ENCODE measurements around the gene CARTPT.

CARTPT gene

GRCh38 chr5:71700803-71701202 is 18.3 kb upstream of the CARTPT start:
- no peaks in the 10 kb centered on the region for H3K27me3 ChIP-seq (ENCODE audit: insufficient read depth, poor library complexity, severe bottlenecking)
- no peak overlapping the region for H3K4me3 ChIP-seq (replicated peaks; ENCODE audit: insufficient read depth, low read length)
- DNase-seq (ENCODE audit: low read depth in 1 of 2, low spot score in 1 of 2) = no peak
- TF ChIP-seq SPI1 (IDR thresholded peaks at IDR 0.05; ENCODE audit: borderline replicate concordance, low read depth) (no peak), POLR2AphosphoS5 (IDR thresholded peaks at IDR 0.05; ENCODE audit: low read depth) (no peak), GABPA (IDR thresholded peaks at IDR 0.05; ENCODE audit: low read depth) (no peak)
- TF ChIP-seq, protein P1, sequence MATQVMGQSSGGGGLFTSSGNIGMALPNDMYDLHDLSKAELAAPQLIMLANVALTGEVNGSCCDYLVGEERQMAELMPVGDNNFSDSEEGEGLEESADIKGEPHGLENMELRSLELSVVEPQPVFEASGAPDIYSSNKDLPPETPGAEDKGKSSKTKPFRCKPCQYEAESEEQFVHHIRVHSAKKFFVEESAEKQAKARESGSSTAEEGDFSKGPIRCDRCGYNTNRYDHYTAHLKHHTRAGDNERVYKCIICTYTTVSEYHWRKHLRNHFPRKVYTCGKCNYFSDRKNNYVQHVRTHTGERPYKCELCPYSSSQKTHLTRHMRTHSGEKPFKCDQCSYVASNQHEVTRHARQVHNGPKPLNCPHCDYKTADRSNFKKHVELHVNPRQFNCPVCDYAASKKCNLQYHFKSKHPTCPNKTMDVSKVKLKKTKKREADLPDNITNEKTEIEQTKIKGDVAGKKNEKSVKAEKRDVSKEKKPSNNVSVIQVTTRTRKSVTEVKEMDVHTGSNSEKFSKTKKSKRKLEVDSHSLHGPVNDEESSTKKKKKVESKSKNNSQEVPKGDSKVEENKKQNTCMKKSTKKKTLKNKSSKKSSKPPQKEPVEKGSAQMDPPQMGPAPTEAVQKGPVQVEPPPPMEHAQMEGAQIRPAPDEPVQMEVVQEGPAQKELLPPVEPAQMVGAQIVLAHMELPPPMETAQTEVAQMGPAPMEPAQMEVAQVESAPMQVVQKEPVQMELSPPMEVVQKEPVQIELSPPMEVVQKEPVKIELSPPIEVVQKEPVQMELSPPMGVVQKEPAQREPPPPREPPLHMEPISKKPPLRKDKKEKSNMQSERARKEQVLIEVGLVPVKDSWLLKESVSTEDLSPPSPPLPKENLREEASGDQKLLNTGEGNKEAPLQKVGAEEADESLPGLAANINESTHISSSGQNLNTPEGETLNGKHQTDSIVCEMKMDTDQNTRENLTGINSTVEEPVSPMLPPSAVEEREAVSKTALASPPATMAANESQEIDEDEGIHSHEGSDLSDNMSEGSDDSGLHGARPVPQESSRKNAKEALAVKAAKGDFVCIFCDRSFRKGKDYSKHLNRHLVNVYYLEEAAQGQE (IDR thresholded peaks at IDR 0.05; ENCODE audit: insufficient replicate concordance, low read depth) = no peak
- TF ChIP-seq, protein P2, sequence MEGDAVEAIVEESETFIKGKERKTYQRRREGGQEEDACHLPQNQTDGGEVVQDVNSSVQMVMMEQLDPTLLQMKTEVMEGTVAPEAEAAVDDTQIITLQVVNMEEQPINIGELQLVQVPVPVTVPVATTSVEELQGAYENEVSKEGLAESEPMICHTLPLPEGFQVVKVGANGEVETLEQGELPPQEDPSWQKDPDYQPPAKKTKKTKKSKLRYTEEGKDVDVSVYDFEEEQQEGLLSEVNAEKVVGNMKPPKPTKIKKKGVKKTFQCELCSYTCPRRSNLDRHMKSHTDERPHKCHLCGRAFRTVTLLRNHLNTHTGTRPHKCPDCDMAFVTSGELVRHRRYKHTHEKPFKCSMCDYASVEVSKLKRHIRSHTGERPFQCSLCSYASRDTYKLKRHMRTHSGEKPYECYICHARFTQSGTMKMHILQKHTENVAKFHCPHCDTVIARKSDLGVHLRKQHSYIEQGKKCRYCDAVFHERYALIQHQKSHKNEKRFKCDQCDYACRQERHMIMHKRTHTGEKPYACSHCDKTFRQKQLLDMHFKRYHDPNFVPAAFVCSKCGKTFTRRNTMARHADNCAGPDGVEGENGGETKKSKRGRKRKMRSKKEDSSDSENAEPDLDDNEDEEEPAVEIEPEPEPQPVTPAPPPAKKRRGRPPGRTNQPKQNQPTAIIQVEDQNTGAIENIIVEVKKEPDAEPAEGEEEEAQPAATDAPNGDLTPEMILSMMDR (IDR thresholded peaks at IDR 0.05; ENCODE audit: insufficient read depth, low read length) = no peak
- H3K27ac ChIP-seq (replicated peaks) = no peak overlapping the region

GRCh38 chr5:71701407-71701806 is 17.7 kb upstream of the CARTPT start:
- DNase-seq (ENCODE audit: low read depth in 1 of 2, low spot score in 1 of 2) = no peak
- no peak overlapping the region for H3K4me3 ChIP-seq (replicated peaks; ENCODE audit: insufficient read depth, low read length)
- H3K27me3 ChIP-seq (ENCODE audit: insufficient read depth, poor library complexity, severe bottlenecking) = no peaks in the 10 kb centered on the region
- no peak for TF ChIP-seq SPI1 (IDR thresholded peaks at IDR 0.05; ENCODE audit: borderline replicate concordance, low read depth)
- TF ChIP-seq GABPA (IDR thresholded peaks at IDR 0.05; ENCODE audit: low read depth) = no peak
- TF ChIP-seq, protein P2 (IDR thresholded peaks at IDR 0.05; ENCODE audit: insufficient read depth, low read length) = no peak
- TF ChIP-seq, protein P1 (IDR thresholded peaks at IDR 0.05; ENCODE audit: insufficient replicate concordance, low read depth) = no peak
- TF ChIP-seq POLR2AphosphoS5 (IDR thresholded peaks at IDR 0.05; ENCODE audit: low read depth) = no peak
- H3K27ac ChIP-seq (replicated peaks) = no peak overlapping the region

DNA sequence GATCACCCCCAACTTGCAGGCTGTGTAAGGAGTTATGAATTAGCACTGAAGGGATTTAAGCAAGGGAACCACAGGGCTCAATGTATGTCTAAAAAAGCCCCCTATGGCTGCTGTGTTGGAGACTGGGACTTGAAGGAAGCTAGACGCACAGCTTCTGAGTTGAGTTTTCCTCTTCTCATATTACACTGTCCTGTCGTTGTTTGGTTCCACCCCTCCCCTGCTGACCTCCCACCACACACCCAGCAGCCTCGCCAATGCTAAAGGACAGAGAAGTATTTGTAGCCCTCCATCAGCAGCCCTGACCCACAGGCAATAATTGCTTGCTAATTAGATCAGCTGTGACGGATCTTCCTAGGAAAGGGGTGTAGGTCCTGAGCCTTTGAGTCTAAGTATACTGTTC is 15.1 kb upstream of the CARTPT start:
- no peak for DNase-seq (ENCODE audit: low read depth in 1 of 2, low spot score in 1 of 2)
- no peak overlapping the region for H3K4me3 ChIP-seq (replicated peaks; ENCODE audit: insufficient read depth, low read length)
- H3K27me3 ChIP-seq (ENCODE audit: insufficient read depth, poor library complexity, severe bottlenecking) = no peaks in the 10 kb centered on the region
- TF ChIP-seq GABPA (IDR thresholded peaks at IDR 0.05; ENCODE audit: low read depth) (no peak), POLR2AphosphoS5 (IDR thresholded peaks at IDR 0.05; ENCODE audit: low read depth) (no peak), SPI1 (IDR thresholded peaks at IDR 0.05; ENCODE audit: borderline replicate concordance, low read depth) (no peak)
- TF ChIP-seq, protein P1 (IDR thresholded peaks at IDR 0.05; ENCODE audit: insufficient replicate concordance, low read depth) = no peak
- TF ChIP-seq, protein P2 (IDR thresholded peaks at IDR 0.05; ENCODE audit: insufficient read depth, low read length) = no peak
- no peak overlapping the region for H3K27ac ChIP-seq (replicated peaks)

Measured in HL-60 (cell line).